ENCODE measurements around the gene RPS2.
"Not testable (repeated sequence)": the region's sequence is repeated elsewhere in the genome, so short reads cannot be mapped to it uniquely, and the experiment has no call there.

Gene RPS2

GRCh38 chr16:1947369-1947670 is 17.3 kb downstream of the RPS2 start:
- H3K4me3 ChIP-seq (ENCODE audit: low read depth, low read length), result no peak overlapping the region
- DNase-seq (ENCODE audit: low read depth), result no peak

GRCh38 chr16:1946495-1947368 is 17.9 kb downstream of the RPS2 start:
- no peak overlapping the region for H3K4me3 ChIP-seq (ENCODE audit: low read depth, low read length)
- DNase-seq (ENCODE audit: low read depth), result no peak

GRCh38 chr16:1945559-1946391 is 18.9 kb downstream of the RPS2 start:
- H3K4me3 ChIP-seq (ENCODE audit: low read depth, low read length), result no peak overlapping the region
- DNase-seq (ENCODE audit: low read depth), result no peak

GRCh38 chr16:1944612-1945199 is 19.9 kb downstream of the RPS2 start:
- no peak for DNase-seq (ENCODE audit: low read depth)
- no peak overlapping the region for H3K4me3 ChIP-seq (ENCODE audit: low read depth, low read length)

- H3K4me3 ChIP-seq (ENCODE audit: low read depth, low read length), result peak within 1 kb of the TSS; percentile 93
- peak; percentile 91 for DNase-seq (ENCODE audit: low read depth)
These were observed 21.6 kb downstream of the RPS2 start, which contains the start of gene MSRB1 for GRCh38 chr16:1942810-1943726. Gene MSRB1 (minus strand): TSS chr16:1943199. CDS start chr16:1943156, 43 bp downstream.

- H3K4me3 ChIP-seq (ENCODE audit: low read depth, low read length), result peak overlapping the region; percentile 93
- no peak for DNase-seq (ENCODE audit: low read depth)
These were observed 22.4 kb downstream of the RPS2 start for GRCh38 chr16:1942047-1942809.

- no peak for DNase-seq (ENCODE audit: low read depth)
- no peak overlapping the region for H3K4me3 ChIP-seq (ENCODE audit: low read depth, low read length)
These were observed 23.2 kb downstream of the RPS2 start for GRCh38 chr16:1941162-1942046.

- H3K4me3 ChIP-seq (ENCODE audit: low read depth, low read length), result no peak overlapping the region
- DNase-seq (ENCODE audit: low read depth), result no peak
These were observed 24.1 kb downstream of the RPS2 start for GRCh38 chr16:1940273-1941161.

GRCh38 chr16:1939833-1940232 is 24.8 kb downstream of the RPS2 start:
- not testable (repeated sequence) for H3K4me3 ChIP-seq (ENCODE audit: low read depth, low read length); DNase-seq (ENCODE audit: low read depth)

- H3K4me3 ChIP-seq (ENCODE audit: low read depth, low read length), result no peak overlapping the region
These were observed 25.7 kb downstream of the RPS2 start for GRCh38 chr16:1938910-1939309.

GRCh38 chr16:1938316-1938715 is 26.3 kb downstream of the RPS2 start:
- H3K4me3 ChIP-seq (ENCODE audit: low read depth, low read length), result no peak overlapping the region
- DNase-seq (ENCODE audit: low read depth), result no peak

More at GRCh38 chr16:1938910-1939309, 25.7 kb downstream of the RPS2 start:
- DNase-seq (ENCODE audit: low read depth), result no peak

GRCh38 chr16:1936945-1937479 is 27.6 kb downstream of the RPS2 start:
- H3K4me3 ChIP-seq (ENCODE audit: low read depth, low read length), result no peak overlapping the region
- no peak for DNase-seq (ENCODE audit: low read depth)

GRCh38 chr16:1933097-1933661 is 31.4 kb downstream of the RPS2 start:
- no peak for DNase-seq (ENCODE audit: low read depth)
- no peak overlapping the region for H3K4me3 ChIP-seq (ENCODE audit: low read depth, low read length)

- H3K4me3 ChIP-seq (ENCODE audit: low read depth, low read length), result no peak overlapping the region
- no peak for DNase-seq (ENCODE audit: low read depth)
These were observed 32.3 kb downstream of the RPS2 start for GRCh38 chr16:1932050-1933028.

- no peak overlapping the region for H3K4me3 ChIP-seq (ENCODE audit: low read depth, low read length)
- no peak for DNase-seq (ENCODE audit: low read depth)
These were observed 34.3 kb downstream of the RPS2 start for GRCh38 chr16:1930338-1930720.

Measured in skeletal muscle cell (primary cell).